CD14-positive monocyte (primary cell): ENCODE data around the gene ATG7. TPM values are rescaled to one million over a fixed set of nuclear protein-coding genes. Genes with fewer than 3 reads are reported as not detected.

Experiments used
- DNase-seq, 3 donors: peaks; one replicate each; pipeline ENCODE4 v3.0.0-alpha.2; 2011 to 2022
- H2AFZ ChIP-seq: 2 replicates; pipeline ENCODE4 v1.6.0; 2012; ENCODE audit warnings: mild to moderate bottlenecking, low read depth, low read length, inconsistent platforms; ENCODE audit not compliant: insufficient read depth, poor library complexity, severe bottlenecking
- H3K27ac ChIP-seq, 2 donors: 1 replicate in 1 of 2; 2 replicates in 1 of 2; pipeline ENCODE4 v1.5.1; 2012 to 2013; ENCODE audit warnings: low read length in 2 of 2, control low read depth in 1 of 2, inconsistent platforms in 1 of 2, low read depth in 1 of 2, mild to moderate bottlenecking in 1 of 2
- H3K27me3 ChIP-seq, 2 donors: one replicate each; pipeline versions ENCODE4 v1.6.0 to v1.6.1; 2011 to 2013; ENCODE audit warnings: low read length in 2 of 2; ENCODE audit not compliant: control insufficient read depth in 2 of 2, insufficient read depth in 2 of 2
- H3K36me3 ChIP-seq, 2 donors: replicated peaks in 1 of 2; 1 replicate in 1 of 2; 2 replicates in 1 of 2; pipeline versions ENCODE4 v1.5.1 to v1.6.1; 2012 to 2013; ENCODE audit warnings: low read length in 2 of 2, control low read depth in 1 of 2, inconsistent platforms in 1 of 2, mild to moderate bottlenecking in 1 of 2; ENCODE audit not compliant: insufficient read depth in 2 of 2, control insufficient read depth in 1 of 2
- H3K4me1 ChIP-seq, 2 donors: 1 replicate in 1 of 2; 2 replicates in 1 of 2; pipeline versions ENCODE4 v1.5.1 to v1.6.1; 2012 to 2013; ENCODE audit warnings: low read length in 2 of 2, control low read depth in 1 of 2, inconsistent platforms in 1 of 2, mild to moderate bottlenecking in 1 of 2, moderate library complexity in 1 of 2; ENCODE audit not compliant: insufficient read depth in 2 of 2, control insufficient read depth in 1 of 2
- H3K4me2 ChIP-seq: replicated peaks from 2 replicates; pipeline ENCODE3; 2012; ENCODE audit warnings: low read length, moderate library complexity, mild to moderate bottlenecking; ENCODE audit not compliant: poor library complexity, severe bottlenecking; ENCODE audit errors: extremely low read depth
- H3K4me3 ChIP-seq, 3 experiments: fragments of 200-600 bp in 1 of 3; sonication (generic) in 1 of 3; replicated peaks in 1 of 3; 1 replicate in 2 of 3; 2 replicates in 1 of 3; pipeline ENCODE4 v1.5.1; 2011 to 2013; ENCODE audit warnings: low read length in 3 of 3, mild to moderate bottlenecking in 3 of 3, control low read depth in 2 of 3, low read depth in 2 of 3, inconsistent platforms in 1 of 3, moderate library complexity in 1 of 3
- H3K79me2 ChIP-seq: 2 replicates; pipeline ENCODE4 v1.6.0; 2012; ENCODE audit warnings: mild to moderate bottlenecking, control low read depth, inconsistent platforms, low read length, moderate library complexity; ENCODE audit not compliant: insufficient read depth
- H3K9ac ChIP-seq: 2 replicates; pipeline ENCODE4 v1.6.0; 2017; ENCODE audit warnings: low read length, mild to moderate bottlenecking; ENCODE audit not compliant: insufficient read depth, poor library complexity, severe bottlenecking
- H3K9me3 ChIP-seq, 2 donors: replicated peaks in 1 of 2; 1 replicate in 1 of 2; 2 replicates in 1 of 2; pipeline versions ENCODE4 v1.5.1 to v1.6.1; 2012 to 2013; ENCODE audit warnings: low read length in 2 of 2, control low read depth in 1 of 2; ENCODE audit not compliant: control insufficient read depth in 1 of 2, insufficient read depth in 1 of 2
- H4K20me1 ChIP-seq: 2 replicates; pipeline ENCODE4 v1.6.0; 2012; ENCODE audit warnings: mild to moderate bottlenecking, low read length, control low read depth, moderate library complexity; ENCODE audit not compliant: insufficient read depth
- H3K27ac Mint-ChIP-seq, 7 donors: one replicate each; pipeline ENCODE4 v1.8.0; 2020; ENCODE audit warnings: mild to moderate bottlenecking in 7 of 7, mixed read lengths in 7 of 7, moderate library complexity in 6 of 7, inconsistent platforms in 2 of 7
- H3K27me3 Mint-ChIP-seq, 3 donors: one replicate each; pipeline ENCODE4 v1.8.0; 2021 to 2022; ENCODE audit warnings: low read depth in 3 of 3, mild to moderate bottlenecking in 3 of 3, mixed read lengths in 3 of 3, moderate library complexity in 3 of 3, inconsistent platforms in 1 of 3
- H3K36me3 Mint-ChIP-seq, 2 donors: one replicate each; pipeline ENCODE4 v1.8.0; 2020; ENCODE audit warnings: mixed read lengths in 2 of 2, inconsistent platforms in 1 of 2, mild to moderate bottlenecking in 1 of 2
- H3K4me1 Mint-ChIP-seq: one replicate; pipeline ENCODE4 v1.8.0; 2020; ENCODE audit warnings: mild to moderate bottlenecking, mixed read lengths
- H3K4me3 Mint-ChIP-seq, 2 donors: one replicate each; pipeline ENCODE4 v1.8.0; 2020; ENCODE audit warnings: mild to moderate bottlenecking in 2 of 2, mixed read lengths in 2 of 2, moderate library complexity in 1 of 2
- H3K9me3 Mint-ChIP-seq, 7 donors: one replicate each; pipeline ENCODE4 v1.8.0; 2020 to 2022; ENCODE audit warnings: mixed read lengths in 7 of 7, mild to moderate bottlenecking in 6 of 7, moderate library complexity in 6 of 7, inconsistent platforms in 2 of 7
- CTCF ChIP-seq: fragments of 200-600 bp; IDR thresholded peaks from one replicate; pipeline ENCODE4 v1.8.0; 2022; ENCODE audit warnings: antibody characterized with exemption, mild to moderate bottlenecking
- WGBS: methylation state at CpG from one replicate; pipeline ENCODE4 v1.1.5; 2013; ENCODE audit warnings: missing lambda C conversion rate; ENCODE audit not compliant: insufficient coverage; 5-methylcytosine and 5-hydroxymethylcytosine counted together
- intact Hi-C, 2 donors: fragments of 100-400 bp; cut with micrococcal nuclease; formaldehyde crosslinking; loops; one replicate each; pipeline versions ENCODE4 v1.15.0 to v1.15.1; 2023
- polyA plus RNA-seq, 3 donors: library from polyadenylated mRNA; depleted of rRNA in 1 of 3; unstranded in 2 of 3; stranded (reverse) in 1 of 3; fragments of 300-500 nt in 2 of 3; fragments of >200 nt in 1 of 3; fragmentation: Illumina TruSeq in 2 of 3; gene quantifications; 1 replicate in 2 of 3; 2 replicates in 1 of 3; pipeline ENCODE4 v1.2.3, GENCODE V29; 2012 to 2021

The ATG7 gene
- polyA plus RNA-seq, 3 donors, result 57.4 to 101 (median 89.7) TPM

- no CpG with 5 or more reads among the region's 2 CpGs for WGBS
- H3K9me3 Mint-ChIP-seq, result no peaks in the 10 kb centered on the region
- H2AFZ ChIP-seq, result no peak overlapping the region
- H3K79me2 ChIP-seq, result no peaks in the 10 kb centered on the region
- H3K36me3 Mint-ChIP-seq, result peaks cover 83 to 98% of the 10 kb centered on the region in 2 donors
- peaks cover 9 to 10% of the 10 kb centered on the region in 2 donors for H3K4me1 ChIP-seq
- no peak for DNase-seq
- H3K9ac ChIP-seq, result no peak overlapping the region
- peak overlapping the region in 4 of 7 donors; percentile 44 to 46 (median 44) for H3K27ac Mint-ChIP-seq
- H3K9me3 ChIP-seq, result no peaks in the 10 kb centered on the region
- intact Hi-C loops, result no loop called here
- no peak overlapping the region for H3K4me2 ChIP-seq
- H3K27me3 ChIP-seq, result no peaks in the 10 kb centered on the region
- peak overlapping the region in 1 of 2 donors; percentile 63 for H3K27ac ChIP-seq
- TF ChIP-seq CTCF, result no peak
- H3K4me3 ChIP-seq, result no peak overlapping the region
- H3K4me3 Mint-ChIP-seq, result no peak overlapping the region
- H3K4me1 Mint-ChIP-seq, result peaks cover 15% of the 10 kb centered on the region
- peaks cover 70% of the 10 kb centered on the region for H4K20me1 ChIP-seq
- H3K36me3 ChIP-seq, result peaks cover 81 to 98% of the 10 kb centered on the region in 2 donors
- H3K27me3 Mint-ChIP-seq, result no peaks in the 10 kb centered on the region
These were observed 92.0 kb downstream of the ATG7 start for GRCh38 chr3:11364181-11364580.

- no CpG with 5 or more reads among the region's 2 CpGs for WGBS
- intact Hi-C loops, result no loop called here
- Mint-ChIP-seq H3K4me1 (peaks cover 15% of the 10 kb centered on the region), H3K27me3 (peaks cover 0 to 2% (median 0%) of the 10 kb centered on the region in 3 donors), H3K36me3 (peaks cover 78 to 98% of the 10 kb centered on the region in 2 donors), H3K9me3 (no peaks in the 10 kb centered on the region), H3K27ac (peak overlapping the region; percentile 7 to 79 (median 70)), H3K4me3 (peak overlapping the region in 1 of 2 donors; percentile 37)
- Histone ChIP-seq H3K9me3 (no peaks in the 10 kb centered on the region), H4K20me1 (peaks cover 82% of the 10 kb centered on the region), H3K9ac (no peak overlapping the region), H3K4me2 (peak overlapping the region; percentile 21), H3K36me3 (peaks cover 81 to 98% of the 10 kb centered on the region in 2 donors), H3K27me3 (no peaks in the 10 kb centered on the region), H3K4me1 (peaks cover 9 to 10% of the 10 kb centered on the region in 2 donors), H3K79me2 (no peaks in the 10 kb centered on the region), H2AFZ (no peak overlapping the region), H3K27ac (peak overlapping the region in 1 of 2 donors; percentile 59), H3K4me3 (peak overlapping the region in 1 of 3 experiments; percentile 3)
- no peak for TF ChIP-seq CTCF
- DNase-seq, result peak in 2 of 3 donors; percentile 6 to 19
These were observed 95.0 kb downstream of the ATG7 start for GRCh38 chr3:11367143-11367693.
